ENCODE results near the gene ATAD3A. TPM values are rescaled to one million over a fixed set of nuclear protein-coding genes. Genes with fewer than 3 reads are reported as not detected.

Gene ATAD3A
- total RNA-seq, 1 donor from 2014 or later, result 32.1 TPM

DNA sequence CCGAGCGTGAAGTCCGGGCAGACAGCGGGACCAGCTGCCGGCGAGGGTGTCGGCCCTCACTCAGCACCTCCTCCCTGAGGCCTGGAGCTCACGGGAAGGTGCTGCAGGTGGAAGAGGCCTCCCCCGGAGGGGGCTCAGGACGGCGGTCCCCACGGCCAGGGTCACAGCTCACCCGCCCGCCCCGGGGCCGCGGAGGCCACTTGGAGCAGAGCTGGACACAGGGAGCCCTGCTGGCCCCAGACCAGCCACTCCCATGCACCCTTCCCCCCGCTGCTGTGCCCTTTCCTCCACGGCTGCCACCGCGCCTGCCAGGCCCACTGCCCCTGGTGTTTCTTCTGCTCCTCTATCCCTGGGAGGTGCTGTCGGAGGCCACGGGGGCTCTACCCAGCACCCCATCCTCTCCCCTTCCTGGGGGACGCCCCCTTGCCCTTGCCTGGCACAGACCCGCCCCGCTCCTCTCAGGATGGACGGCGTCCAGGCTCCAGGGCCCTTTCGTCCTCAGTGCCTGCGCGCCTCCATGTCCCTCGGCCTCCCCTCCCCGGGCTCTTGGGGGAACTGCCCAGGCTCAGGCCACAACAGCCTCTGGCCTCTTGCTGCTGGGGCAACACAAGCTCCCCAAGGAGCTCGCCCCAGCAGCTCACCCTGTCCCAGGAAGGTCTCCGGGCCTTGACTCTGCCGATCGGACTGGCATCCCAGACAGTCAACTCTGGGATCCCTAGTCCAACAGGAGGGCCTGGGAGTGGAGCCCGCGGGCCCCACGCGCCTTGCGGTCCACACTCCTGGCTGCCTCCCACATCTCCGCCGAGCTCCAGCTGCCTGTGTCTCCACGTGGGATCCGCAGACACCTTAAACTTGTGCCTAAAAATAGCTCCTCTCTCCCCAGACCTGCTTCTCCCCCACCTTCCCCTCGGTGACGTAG, 24.3 kb downstream of the ATAD3A start:
- no peak for DNase-seq
- peaks cover 8% of the 10 kb centered on the region for H3K9me3 Mint-ChIP-seq (ENCODE audit: unreplicated experiment)
- H3K36me3 Mint-ChIP-seq (ENCODE audit: unreplicated experiment), result peaks cover 6% of the 10 kb centered on the region
- TF ChIP-seq, protein P1, sequence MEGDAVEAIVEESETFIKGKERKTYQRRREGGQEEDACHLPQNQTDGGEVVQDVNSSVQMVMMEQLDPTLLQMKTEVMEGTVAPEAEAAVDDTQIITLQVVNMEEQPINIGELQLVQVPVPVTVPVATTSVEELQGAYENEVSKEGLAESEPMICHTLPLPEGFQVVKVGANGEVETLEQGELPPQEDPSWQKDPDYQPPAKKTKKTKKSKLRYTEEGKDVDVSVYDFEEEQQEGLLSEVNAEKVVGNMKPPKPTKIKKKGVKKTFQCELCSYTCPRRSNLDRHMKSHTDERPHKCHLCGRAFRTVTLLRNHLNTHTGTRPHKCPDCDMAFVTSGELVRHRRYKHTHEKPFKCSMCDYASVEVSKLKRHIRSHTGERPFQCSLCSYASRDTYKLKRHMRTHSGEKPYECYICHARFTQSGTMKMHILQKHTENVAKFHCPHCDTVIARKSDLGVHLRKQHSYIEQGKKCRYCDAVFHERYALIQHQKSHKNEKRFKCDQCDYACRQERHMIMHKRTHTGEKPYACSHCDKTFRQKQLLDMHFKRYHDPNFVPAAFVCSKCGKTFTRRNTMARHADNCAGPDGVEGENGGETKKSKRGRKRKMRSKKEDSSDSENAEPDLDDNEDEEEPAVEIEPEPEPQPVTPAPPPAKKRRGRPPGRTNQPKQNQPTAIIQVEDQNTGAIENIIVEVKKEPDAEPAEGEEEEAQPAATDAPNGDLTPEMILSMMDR (IDR thresholded peaks at IDR 0.05; ENCODE audit: partially characterized antibody, unreplicated experiment), result no peak
- H3K4me3 Mint-ChIP-seq (ENCODE audit: unreplicated experiment), result no peak overlapping the region
- H3K27me3 Mint-ChIP-seq (ENCODE audit: unreplicated experiment), result peaks cover 13% of the 10 kb centered on the region
- H3K4me1 Mint-ChIP-seq (ENCODE audit: low read depth, unreplicated experiment), result peaks cover 5% of the 10 kb centered on the region
- peak overlapping the region; percentile 38 for H3K27ac Mint-ChIP-seq (ENCODE audit: unreplicated experiment)

DNA sequence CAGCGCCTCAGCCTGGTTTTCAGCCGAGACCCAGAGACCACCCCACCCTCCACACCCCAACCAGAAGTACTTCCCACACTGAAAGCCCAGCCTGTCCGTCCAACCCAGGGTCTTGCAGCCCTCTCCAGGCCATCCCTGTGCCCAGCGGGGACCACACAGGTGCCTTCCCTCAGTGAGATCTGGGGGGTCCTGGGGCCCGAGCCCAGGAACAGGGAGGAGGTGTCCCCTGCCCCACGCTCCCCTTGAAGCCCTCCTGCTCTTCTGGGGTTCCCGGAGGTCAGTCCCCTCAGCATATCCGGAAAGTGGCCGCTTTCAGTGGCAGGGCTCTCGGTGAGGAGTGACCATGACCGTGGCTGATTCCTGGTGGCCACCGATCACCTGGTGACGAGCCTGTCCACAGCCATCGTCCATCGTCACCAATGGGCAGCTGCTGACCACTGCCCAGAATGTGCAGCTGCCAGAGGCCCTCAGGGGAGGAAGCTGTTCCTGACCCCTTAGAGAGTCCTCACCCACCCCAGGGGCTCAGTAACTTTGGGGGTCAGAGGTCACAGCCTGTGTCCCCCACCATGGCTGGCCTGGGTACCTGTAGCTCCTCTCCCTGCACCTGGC, 25.1 kb downstream of the ATAD3A start:
- DNase-seq, result no peak
- H3K4me1 Mint-ChIP-seq (ENCODE audit: low read depth, unreplicated experiment), result peaks cover 5% of the 10 kb centered on the region
- H3K27ac Mint-ChIP-seq (ENCODE audit: unreplicated experiment), result peak overlapping the region; percentile 38
- H3K36me3 Mint-ChIP-seq (ENCODE audit: unreplicated experiment), result peaks cover 2% of the 10 kb centered on the region
- TF ChIP-seq, protein P1 (IDR thresholded peaks at IDR 0.05; ENCODE audit: partially characterized antibody, unreplicated experiment), result no peak
- H3K9me3 Mint-ChIP-seq (ENCODE audit: unreplicated experiment), result peaks cover 10% of the 10 kb centered on the region
- H3K27me3 Mint-ChIP-seq (ENCODE audit: unreplicated experiment), result peaks cover 12% of the 10 kb centered on the region
- H3K4me3 Mint-ChIP-seq (ENCODE audit: unreplicated experiment), result no peak overlapping the region

DNA sequence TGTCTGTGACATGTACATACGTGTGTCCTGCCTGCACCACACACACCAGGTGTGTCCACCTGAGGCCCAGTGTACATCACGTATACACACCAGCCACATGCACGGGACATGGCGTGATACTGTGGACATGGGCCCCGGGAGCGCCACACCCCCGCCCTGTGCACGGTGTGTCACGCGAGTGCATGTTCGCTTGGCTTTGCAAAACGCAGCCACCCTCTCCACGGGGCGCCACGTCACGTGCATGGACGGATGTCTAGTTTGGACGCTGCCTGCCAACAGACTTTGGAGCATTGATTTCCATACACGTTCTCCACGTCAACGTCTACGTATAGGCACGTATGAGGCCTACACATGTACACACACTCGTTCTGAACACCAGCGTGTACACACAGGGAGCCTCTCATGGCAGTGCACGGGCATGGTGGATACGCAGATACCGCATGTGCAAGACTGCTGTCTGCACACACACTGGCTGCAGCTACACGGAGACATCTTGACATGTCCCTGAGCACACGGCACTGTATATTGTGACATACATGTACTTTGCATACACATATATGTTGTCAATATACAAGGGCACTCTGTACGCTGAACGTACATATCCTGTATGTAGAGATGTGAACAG, 25.8 kb downstream of the ATAD3A start:
- no peak for DNase-seq
- H3K4me1 Mint-ChIP-seq (ENCODE audit: low read depth, unreplicated experiment), result peaks cover 5% of the 10 kb centered on the region
- no peaks in the 10 kb centered on the region for H3K36me3 Mint-ChIP-seq (ENCODE audit: unreplicated experiment)
- H3K4me3 Mint-ChIP-seq (ENCODE audit: unreplicated experiment), result peak overlapping the region; percentile 34
- H3K27ac Mint-ChIP-seq (ENCODE audit: unreplicated experiment), result no peak overlapping the region
- peaks cover 9% of the 10 kb centered on the region for H3K9me3 Mint-ChIP-seq (ENCODE audit: unreplicated experiment)
- TF ChIP-seq, protein P1 (IDR thresholded peaks at IDR 0.05; ENCODE audit: partially characterized antibody, unreplicated experiment), result no peak
- H3K27me3 Mint-ChIP-seq (ENCODE audit: unreplicated experiment), result peaks cover 10% of the 10 kb centered on the region

DNA sequence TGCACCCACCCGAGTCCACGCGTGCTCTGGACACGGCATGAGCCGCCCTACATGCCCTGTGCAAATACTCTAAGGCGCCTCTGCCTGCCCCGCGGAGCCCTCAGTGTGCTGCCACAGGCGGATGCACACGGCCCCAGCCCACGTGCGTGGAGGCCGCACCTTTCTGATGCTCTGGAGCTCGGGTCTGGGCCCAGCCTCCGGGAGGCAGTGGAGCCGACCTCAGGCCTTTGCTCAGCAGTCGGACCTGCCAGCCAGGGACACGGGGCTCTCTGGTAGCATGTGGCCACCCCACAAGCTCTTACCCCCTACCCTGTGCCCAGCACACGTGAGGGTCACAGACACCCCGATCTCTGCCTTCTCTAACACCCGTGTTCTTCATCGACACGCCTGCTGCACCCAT, 26.4 kb downstream of the ATAD3A start:
- Mint-ChIP-seq H3K27me3 (ENCODE audit: unreplicated experiment) (peaks cover 10% of the 10 kb centered on the region), H3K9me3 (ENCODE audit: unreplicated experiment) (peaks cover 9% of the 10 kb centered on the region), H3K27ac (ENCODE audit: unreplicated experiment) (peak overlapping the region; percentile 33), H3K4me1 (ENCODE audit: low read depth, unreplicated experiment) (peaks cover 5% of the 10 kb centered on the region), H3K4me3 (ENCODE audit: unreplicated experiment) (peak overlapping the region; percentile 80), H3K36me3 (ENCODE audit: unreplicated experiment) (no peaks in the 10 kb centered on the region)
- DNase-seq, result no peak
- TF ChIP-seq, protein P1 (IDR thresholded peaks at IDR 0.05; ENCODE audit: partially characterized antibody, unreplicated experiment), result no peak
